GM13977 (cell line): ENCODE data around the gene NR1I2.
A peak's percentile ranks its signal among the peaks of the same experiment; 100 is the strongest.

Source experiments
- DNase-seq: peaks from one replicate; pipeline ENCODE4 v3.0.0; 2012; ENCODE audit warnings: low spot score
- in situ Hi-C: fragments of 300-500 bp; cut with MboI; formaldehyde crosslinking; loops from one replicate; pipeline ENCODE4 v1.12.0; 2022; ENCODE audit warnings: low sequenced_read_pairs, low pct_unique_long_range_greater_than_20kb, mixed read lengths, inconsistent platforms; ENCODE audit not compliant: unreplicated experiment
- TF ChIP-seq, protein P1 (sequence below): IDR thresholded peaks from 2 replicates; pipeline ENCODE4 v1.5.1; 2012; ENCODE audit warnings: mild to moderate bottlenecking, control low read depth; ENCODE audit not compliant: insufficient read depth; ENCODE audit errors: extremely low read depth, missing control alignments

NR1I2 gene

DNA sequence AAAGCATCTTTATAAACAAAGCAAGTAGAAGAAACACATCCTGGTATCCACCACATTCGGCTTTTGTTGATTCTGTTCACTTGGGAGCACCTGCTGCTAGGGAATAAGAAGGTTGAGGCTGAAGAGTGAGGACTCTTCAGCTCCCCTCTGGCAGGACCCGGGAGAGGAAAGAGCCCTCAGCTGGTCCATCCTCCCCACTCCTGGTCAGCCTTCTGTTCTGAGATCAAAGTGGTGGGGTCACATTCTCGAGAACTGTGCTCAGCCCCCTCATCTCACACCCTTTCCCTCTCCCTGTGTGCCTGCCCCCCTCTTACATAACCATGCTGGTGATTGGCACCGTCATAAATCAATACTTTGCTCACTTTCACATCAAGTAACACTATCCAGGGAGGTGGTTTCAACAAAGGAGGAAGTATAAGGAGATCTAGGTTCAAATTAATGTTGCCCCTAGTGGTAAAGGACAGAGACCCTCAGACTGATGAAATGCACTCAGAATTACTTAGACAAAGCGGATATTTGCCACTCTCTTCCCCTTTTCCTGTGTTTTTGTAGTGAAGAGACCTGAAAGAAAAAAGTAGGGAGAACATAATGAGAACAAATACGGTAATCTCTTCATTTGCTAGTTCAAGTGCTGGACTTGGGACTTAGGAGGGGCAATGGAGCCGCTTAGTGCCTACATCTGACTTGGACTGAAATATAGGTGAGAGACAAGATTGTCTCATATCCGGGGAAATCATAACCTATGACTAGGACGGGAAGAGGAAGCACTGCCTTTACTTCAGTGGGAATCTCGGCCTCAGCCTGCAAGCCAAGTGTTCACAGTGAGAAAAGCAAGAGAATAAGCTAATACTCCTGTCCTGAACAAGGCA lies at the start of gene NR1I2:
NR1I2 (plus strand) TSS at position 772 of the 869 bp plus-strand sequence.
- in situ Hi-C loops: no loop called here
- TF ChIP-seq, protein P1, sequence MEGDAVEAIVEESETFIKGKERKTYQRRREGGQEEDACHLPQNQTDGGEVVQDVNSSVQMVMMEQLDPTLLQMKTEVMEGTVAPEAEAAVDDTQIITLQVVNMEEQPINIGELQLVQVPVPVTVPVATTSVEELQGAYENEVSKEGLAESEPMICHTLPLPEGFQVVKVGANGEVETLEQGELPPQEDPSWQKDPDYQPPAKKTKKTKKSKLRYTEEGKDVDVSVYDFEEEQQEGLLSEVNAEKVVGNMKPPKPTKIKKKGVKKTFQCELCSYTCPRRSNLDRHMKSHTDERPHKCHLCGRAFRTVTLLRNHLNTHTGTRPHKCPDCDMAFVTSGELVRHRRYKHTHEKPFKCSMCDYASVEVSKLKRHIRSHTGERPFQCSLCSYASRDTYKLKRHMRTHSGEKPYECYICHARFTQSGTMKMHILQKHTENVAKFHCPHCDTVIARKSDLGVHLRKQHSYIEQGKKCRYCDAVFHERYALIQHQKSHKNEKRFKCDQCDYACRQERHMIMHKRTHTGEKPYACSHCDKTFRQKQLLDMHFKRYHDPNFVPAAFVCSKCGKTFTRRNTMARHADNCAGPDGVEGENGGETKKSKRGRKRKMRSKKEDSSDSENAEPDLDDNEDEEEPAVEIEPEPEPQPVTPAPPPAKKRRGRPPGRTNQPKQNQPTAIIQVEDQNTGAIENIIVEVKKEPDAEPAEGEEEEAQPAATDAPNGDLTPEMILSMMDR: no peak
- DNase-seq: no peak

DNA sequence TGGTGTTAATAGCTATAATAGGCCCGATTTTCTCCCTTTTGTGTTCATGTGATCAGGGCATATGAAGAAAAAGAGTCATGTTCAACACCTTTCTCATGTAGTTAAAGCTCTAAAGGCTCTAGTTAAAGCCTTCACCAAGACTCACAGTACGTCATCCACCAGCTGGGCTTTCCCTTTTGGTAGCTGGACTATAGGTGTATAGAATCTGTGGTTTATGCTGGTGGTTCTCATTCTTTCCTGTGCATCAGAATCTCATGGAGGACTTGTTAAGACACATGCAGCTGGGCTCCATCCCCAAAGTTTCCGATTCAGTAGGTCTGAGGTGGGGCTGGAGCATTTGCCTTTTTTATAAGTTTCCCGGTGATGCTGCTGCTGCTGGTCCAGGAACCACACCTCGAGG lies 48.1 kb upstream of the NR1I2 start:
- TF ChIP-seq, protein P1: no peak
- in situ Hi-C loops: no loop called here
- DNase-seq: peak; percentile 33

DNA sequence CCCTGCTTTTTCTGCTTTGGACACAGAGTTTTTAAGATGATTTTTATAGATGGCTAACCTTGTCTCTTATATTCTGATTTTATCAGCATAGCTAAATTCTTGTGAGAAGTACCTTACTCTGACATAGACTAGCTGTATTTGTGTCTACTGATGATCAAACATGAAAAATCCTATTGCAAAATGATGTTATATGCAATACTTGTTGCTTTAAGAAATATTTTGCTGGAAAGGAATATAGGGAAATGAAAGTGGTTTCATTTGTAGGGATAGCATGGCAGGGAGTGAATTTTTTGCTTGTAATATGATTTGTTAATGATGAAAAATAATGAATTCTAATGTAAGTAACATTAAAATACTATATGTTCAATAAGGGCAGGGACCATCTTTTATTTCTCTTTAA lies 43.2 kb upstream of the NR1I2 start:
- in situ Hi-C loops: no loop called here
- DNase-seq: no peak
- TF ChIP-seq, protein P1: no peak

DNA sequence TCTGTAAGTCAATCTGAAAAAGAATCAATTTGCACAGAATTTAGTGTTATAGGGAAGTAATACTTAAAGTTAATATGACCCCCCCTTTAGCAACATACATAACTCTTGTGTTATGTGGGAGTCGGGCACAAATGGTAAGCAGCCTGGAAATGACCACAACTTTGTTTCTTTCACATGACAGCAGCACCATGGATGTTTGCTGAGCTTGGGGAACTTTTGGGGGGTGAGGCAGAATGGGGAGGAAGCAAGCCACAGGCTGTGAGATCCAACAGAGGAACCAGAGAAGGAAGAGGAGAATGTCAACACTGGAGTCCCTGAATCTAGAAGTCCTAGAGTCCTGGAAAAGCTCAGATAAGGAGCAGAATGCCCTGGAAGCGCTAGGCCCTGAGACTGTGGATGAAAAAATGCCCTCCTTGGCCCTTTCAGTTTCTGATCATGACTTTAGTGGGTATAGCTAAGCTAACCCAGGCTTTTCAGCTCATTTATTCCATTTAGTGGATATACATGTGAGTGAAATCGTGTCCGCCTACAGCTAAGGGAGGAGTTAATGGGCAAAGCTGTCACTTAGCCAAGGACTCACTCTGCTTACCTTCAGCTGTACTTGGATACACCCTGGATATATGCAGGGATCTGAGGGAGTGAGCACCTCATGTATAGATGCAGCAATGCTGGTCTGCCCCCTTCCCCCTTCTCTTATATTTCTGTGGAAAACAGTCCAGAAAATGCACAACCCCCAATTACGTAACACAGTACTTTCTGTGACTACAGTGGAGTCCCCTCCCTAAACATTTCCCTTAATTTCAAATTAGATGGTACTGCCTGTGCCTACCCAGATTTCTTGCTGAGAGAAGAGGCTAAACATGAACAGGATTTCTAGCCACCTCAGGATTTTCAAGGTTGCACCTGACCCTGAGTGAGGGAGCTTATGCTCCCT lies 40.0 kb upstream of the NR1I2 start:
- in situ Hi-C loops: no loop called here

DNA sequence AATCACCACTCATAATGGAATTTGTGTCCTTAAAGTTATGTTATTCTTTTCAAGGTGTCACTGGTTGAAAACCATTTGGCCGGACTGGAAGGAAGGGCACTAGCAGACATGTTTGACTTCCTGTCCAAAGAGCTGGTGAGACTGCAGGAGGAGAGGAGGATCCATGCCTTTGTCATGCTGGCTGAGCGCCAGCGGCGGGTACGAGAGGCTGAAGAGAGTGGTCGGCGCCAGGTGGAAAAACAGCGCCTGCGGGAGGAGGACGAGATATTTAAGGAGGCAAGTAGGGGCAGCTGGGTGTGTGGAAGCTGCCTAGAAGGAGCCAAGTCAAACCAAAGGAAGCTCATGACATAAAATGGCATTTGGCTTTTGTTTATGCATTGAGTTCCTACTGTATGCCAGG lies 38.0 kb upstream of the NR1I2 start:
- no peak for DNase-seq
- TF ChIP-seq, protein P1: no peak

More for the DNA sequence above, 40.0 kb upstream of the NR1I2 start:
- TF ChIP-seq, protein P1: no peak
- no peak for DNase-seq

DNA sequence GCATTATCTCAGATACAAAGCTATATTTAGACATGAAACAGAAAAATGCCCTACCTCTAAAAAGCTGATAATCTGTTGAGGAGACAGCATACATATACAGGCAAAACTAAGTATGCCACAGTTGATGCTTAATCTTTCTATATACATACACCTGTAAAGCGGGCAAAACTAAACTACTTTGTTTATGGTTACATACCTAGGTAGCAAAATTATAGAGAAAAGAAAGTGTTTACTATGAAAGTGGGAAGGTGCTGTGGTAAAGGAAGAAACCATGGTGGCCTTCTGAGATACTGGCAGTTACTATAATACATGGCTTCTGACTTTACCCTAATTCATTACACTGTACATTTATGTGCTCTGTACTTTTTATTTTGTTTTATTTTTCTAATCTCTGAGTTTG lies 36.0 kb upstream of the NR1I2 start:
- no peak for DNase-seq
- TF ChIP-seq, protein P1: no peak
- in situ Hi-C loops: no loop called here

More for the DNA sequence above, 38.0 kb upstream of the NR1I2 start:
- in situ Hi-C loops: no loop called here
